ENCODE measurements around the gene TMA7B.

The TMA7B gene

DNA sequence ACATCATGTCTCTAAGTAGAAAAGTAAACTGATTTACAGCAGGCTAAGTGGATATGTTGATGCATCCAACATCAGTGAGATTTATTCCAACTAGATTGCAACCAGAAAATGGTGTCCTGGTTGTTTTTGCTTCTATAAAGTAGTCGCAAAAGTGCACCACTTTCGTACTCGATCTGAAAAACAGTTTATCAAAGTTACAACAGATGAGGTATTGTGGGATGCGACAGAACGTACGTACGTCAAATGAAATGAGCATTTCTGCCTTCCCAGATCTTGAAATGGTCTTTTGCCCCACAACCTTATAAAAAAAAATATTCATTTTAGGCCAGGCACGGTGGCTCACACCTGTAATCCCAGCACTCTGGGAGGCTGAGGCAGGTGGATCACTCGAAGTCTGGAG, 45.6 kb upstream of the TMA7B start:
- H3K4me2 ChIP-seq (ENCODE audit: low read length, poor library complexity, severe bottlenecking), result no peak overlapping the region
- WGBS, result 97% methylated on average over 8 of the region's 9 CpGs
- H3K9me3 ChIP-seq (ENCODE audit: control insufficient read depth, low read length), result no peaks in the 10 kb centered on the region
- H2AK5ac ChIP-seq (ENCODE audit: low read length, severe bottlenecking), result no peak overlapping the region
- no peak overlapping the region for H3K27ac ChIP-seq (ENCODE audit: low read length, poor library complexity, severe bottlenecking)
- no peaks in the 10 kb centered on the region for H3K36me3 ChIP-seq (ENCODE audit: control insufficient read depth in 1 of 2, insufficient read depth in 2 of 2, low read depth in 1 of 2, low read length in 2 of 2)
- no peak overlapping the region for H3K4me3 ChIP-seq (ENCODE audit: insufficient read depth in 1 of 2, low read depth in 1 of 2, low read length in 2 of 2)
- H2BK120ac ChIP-seq (ENCODE audit: low read depth, low read length), result no peak overlapping the region
- no peaks in the 10 kb centered on the region for H3K4me1 ChIP-seq (ENCODE audit: control insufficient read depth, insufficient read depth, low read depth, low read length)
- no peak overlapping the region for H3K23ac ChIP-seq (ENCODE audit: low read length in 2 of 2)
- no peak overlapping the region for H2BK5ac ChIP-seq (ENCODE audit: low read depth, low read length, poor library complexity, severe bottlenecking)
- no peak overlapping the region for H3K14ac ChIP-seq (ENCODE audit: low read length in 2 of 2)
- no peak overlapping the region for H4K8ac ChIP-seq (ENCODE audit: low read length)
- no peaks in the 10 kb centered on the region for H3K79me1 ChIP-seq (replicated peaks; ENCODE audit: low read length, poor library complexity, severe bottlenecking)
- peaks cover 47 to 63% of the 10 kb centered on the region in 2 experiments for H3K27me3 ChIP-seq (ENCODE audit: control insufficient read depth in 1 of 2, insufficient read depth in 1 of 2, low read length in 2 of 2)
- no peak overlapping the region for H2BK12ac ChIP-seq (ENCODE audit: low read length in 2 of 2)
- H3K9ac ChIP-seq (ENCODE audit: low read length), result no peak overlapping the region
- DNase-seq, result no peak
- H2AFZ ChIP-seq (ENCODE audit: low read depth, low read length), result no peak overlapping the region
- no peak overlapping the region for H2BK15ac ChIP-seq (ENCODE audit: low read depth, poor library complexity, severe bottlenecking)
- no peak overlapping the region for H4K91ac ChIP-seq (ENCODE audit: low read length)
- H3K18ac ChIP-seq (ENCODE audit: low read depth in 1 of 2, low read length in 2 of 2), result no peak overlapping the region
- H3K4ac ChIP-seq (ENCODE audit: low read depth in 1 of 2, low read length in 2 of 2), result no peak overlapping the region

DNA sequence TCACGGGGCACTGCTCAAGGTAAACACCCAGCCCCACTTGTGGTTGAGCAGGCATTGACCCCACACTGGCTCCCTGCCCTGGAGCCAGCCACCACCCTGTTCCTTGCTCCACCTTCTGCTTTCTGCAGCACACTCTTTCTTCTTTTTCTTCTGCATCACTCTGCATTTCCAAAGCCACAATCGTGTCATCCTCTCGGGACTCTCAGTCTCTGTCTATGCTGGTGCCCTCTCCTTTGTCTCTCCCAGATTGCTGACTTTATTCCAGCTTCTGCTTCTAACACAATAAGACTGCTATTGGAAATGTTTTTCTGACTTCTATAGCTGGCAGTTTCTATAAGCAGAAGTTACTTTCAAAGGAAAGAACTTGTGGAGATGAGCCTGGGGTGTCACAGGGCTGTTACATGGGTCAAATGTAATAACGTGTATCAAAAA, 44.9 kb upstream of the TMA7B start:
- no peak overlapping the region for H4K91ac ChIP-seq (ENCODE audit: low read length)
- H3K23ac ChIP-seq (ENCODE audit: low read length in 2 of 2), result no peak overlapping the region
- no peak overlapping the region for H3K18ac ChIP-seq (ENCODE audit: low read depth in 1 of 2, low read length in 2 of 2)
- 85% methylated on average over 3 of the region's 4 CpGs for WGBS
- no peak overlapping the region for H3K9ac ChIP-seq (ENCODE audit: low read length)
- no peak for DNase-seq
- no peak overlapping the region for H2BK5ac ChIP-seq (ENCODE audit: low read depth, low read length, poor library complexity, severe bottlenecking)
- H3K4me3 ChIP-seq (ENCODE audit: insufficient read depth in 1 of 2, low read depth in 1 of 2, low read length in 2 of 2), result no peak overlapping the region
- no peak overlapping the region for H2BK15ac ChIP-seq (ENCODE audit: low read depth, poor library complexity, severe bottlenecking)
- peaks cover 53 to 62% of the 10 kb centered on the region in 2 experiments for H3K27me3 ChIP-seq (ENCODE audit: control insufficient read depth in 1 of 2, insufficient read depth in 1 of 2, low read length in 2 of 2)
- no peak overlapping the region for H2BK120ac ChIP-seq (ENCODE audit: low read depth, low read length)
- H3K27ac ChIP-seq (ENCODE audit: low read length, poor library complexity, severe bottlenecking), result no peak overlapping the region
- no peak overlapping the region for H2AK5ac ChIP-seq (ENCODE audit: low read length, severe bottlenecking)
- H3K14ac ChIP-seq (ENCODE audit: low read length in 2 of 2), result no peak overlapping the region
- no peak overlapping the region for H2BK12ac ChIP-seq (ENCODE audit: low read length in 2 of 2)
- H3K9me3 ChIP-seq (ENCODE audit: control insufficient read depth, low read length), result no peaks in the 10 kb centered on the region
- H4K8ac ChIP-seq (ENCODE audit: low read length), result no peak overlapping the region
- no peaks in the 10 kb centered on the region for H3K79me1 ChIP-seq (replicated peaks; ENCODE audit: low read length, poor library complexity, severe bottlenecking)
- H3K4ac ChIP-seq (ENCODE audit: low read depth in 1 of 2, low read length in 2 of 2), result no peak overlapping the region
- no peak overlapping the region for H3K4me2 ChIP-seq (ENCODE audit: low read length, poor library complexity, severe bottlenecking)
- no peak overlapping the region for H2AFZ ChIP-seq (ENCODE audit: low read depth, low read length)
- no peaks in the 10 kb centered on the region for H3K36me3 ChIP-seq (ENCODE audit: control insufficient read depth in 1 of 2, insufficient read depth in 2 of 2, low read depth in 1 of 2, low read length in 2 of 2)
- no peaks in the 10 kb centered on the region for H3K4me1 ChIP-seq (ENCODE audit: control insufficient read depth, insufficient read depth, low read depth, low read length)

DNA sequence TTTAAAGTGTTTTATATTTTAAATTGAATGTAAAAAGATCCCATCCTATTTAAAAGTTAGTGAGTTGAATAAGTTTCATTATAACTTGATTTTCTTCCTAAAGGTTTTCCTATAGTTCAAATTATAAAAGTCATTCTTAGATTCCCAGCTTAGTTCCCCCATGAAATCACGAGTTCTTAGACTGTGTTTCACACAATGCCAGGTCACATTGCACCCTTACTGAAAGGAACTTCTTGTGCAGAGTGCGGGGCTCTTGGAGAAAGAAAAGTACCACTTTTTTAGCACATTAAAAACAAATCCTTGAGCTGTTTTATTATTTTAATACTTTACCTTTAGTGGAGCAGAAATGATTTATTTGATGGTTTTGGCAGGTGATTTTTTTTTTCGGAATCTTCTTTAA, 43.7 kb upstream of the TMA7B start:
- H3K14ac ChIP-seq (ENCODE audit: low read length in 2 of 2), result no peak overlapping the region
- no peak overlapping the region for H2BK15ac ChIP-seq (ENCODE audit: low read depth, poor library complexity, severe bottlenecking)
- no peak overlapping the region for H4K91ac ChIP-seq (ENCODE audit: low read length)
- no peak overlapping the region for H2BK12ac ChIP-seq (ENCODE audit: low read length in 2 of 2)
- H2BK5ac ChIP-seq (ENCODE audit: low read depth, low read length, poor library complexity, severe bottlenecking), result no peak overlapping the region
- H3K23ac ChIP-seq (ENCODE audit: low read length in 2 of 2), result no peak overlapping the region
- H3K4me2 ChIP-seq (ENCODE audit: low read length, poor library complexity, severe bottlenecking), result no peak overlapping the region
- no peak overlapping the region for H2AFZ ChIP-seq (ENCODE audit: low read depth, low read length)
- 67% methylated on average over 1 of the region's 3 CpGs for WGBS
- H3K18ac ChIP-seq (ENCODE audit: low read depth in 1 of 2, low read length in 2 of 2), result no peak overlapping the region
- no peak for DNase-seq
- no peak overlapping the region for H2AK5ac ChIP-seq (ENCODE audit: low read length, severe bottlenecking)
- H3K4me3 ChIP-seq (ENCODE audit: insufficient read depth in 1 of 2, low read depth in 1 of 2, low read length in 2 of 2), result no peak overlapping the region
- no peak overlapping the region for H3K9ac ChIP-seq (ENCODE audit: low read length)
- peaks cover 61 to 73% of the 10 kb centered on the region in 2 experiments for H3K27me3 ChIP-seq (ENCODE audit: control insufficient read depth in 1 of 2, insufficient read depth in 1 of 2, low read length in 2 of 2)
- H3K36me3 ChIP-seq (ENCODE audit: control insufficient read depth in 1 of 2, insufficient read depth in 2 of 2, low read depth in 1 of 2, low read length in 2 of 2), result no peaks in the 10 kb centered on the region
- H3K4me1 ChIP-seq (ENCODE audit: control insufficient read depth, insufficient read depth, low read depth, low read length), result no peaks in the 10 kb centered on the region
- no peak overlapping the region for H3K4ac ChIP-seq (ENCODE audit: low read depth in 1 of 2, low read length in 2 of 2)
- H3K27ac ChIP-seq (ENCODE audit: low read length, poor library complexity, severe bottlenecking), result no peak overlapping the region
- H3K9me3 ChIP-seq (ENCODE audit: control insufficient read depth, low read length), result no peaks in the 10 kb centered on the region
- H4K8ac ChIP-seq (ENCODE audit: low read length), result no peak overlapping the region
- no peak overlapping the region for H2BK120ac ChIP-seq (ENCODE audit: low read depth, low read length)
- no peaks in the 10 kb centered on the region for H3K79me1 ChIP-seq (replicated peaks; ENCODE audit: low read length, poor library complexity, severe bottlenecking)

DNA sequence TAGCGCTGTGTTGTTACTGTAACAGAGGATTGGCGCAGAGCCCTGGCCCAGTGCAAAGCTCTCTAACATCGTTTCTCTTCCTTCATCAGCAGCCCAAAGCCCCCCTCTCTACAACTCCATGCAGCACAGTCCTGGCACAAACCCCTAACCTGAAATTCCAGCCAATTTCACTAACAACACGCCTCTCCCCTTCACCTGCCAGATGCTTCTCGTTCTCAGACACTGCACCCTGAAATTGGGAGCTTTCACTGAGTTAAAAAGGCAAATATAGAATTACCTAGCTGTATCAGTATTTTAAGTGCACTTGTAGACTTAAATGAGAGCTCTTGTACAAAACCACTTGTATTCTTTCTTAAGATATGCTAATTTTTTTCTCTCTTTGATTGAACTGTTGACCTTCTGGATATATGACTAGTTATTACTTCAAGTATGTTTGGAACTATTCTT, 43.0 kb upstream of the TMA7B start:
- Histone ChIP-seq H3K4ac (ENCODE audit: low read depth in 1 of 2, low read length in 2 of 2) (no peak overlapping the region), H3K36me3 (ENCODE audit: control insufficient read depth in 1 of 2, insufficient read depth in 2 of 2, low read depth in 1 of 2, low read length in 2 of 2) (no peaks in the 10 kb centered on the region), H3K14ac (ENCODE audit: low read length in 2 of 2) (no peak overlapping the region), H3K18ac (ENCODE audit: low read depth in 1 of 2, low read length in 2 of 2) (no peak overlapping the region), H3K9ac (ENCODE audit: low read length) (no peak overlapping the region), H2AK5ac (ENCODE audit: low read length, severe bottlenecking) (no peak overlapping the region), H2BK5ac (ENCODE audit: low read depth, low read length, poor library complexity, severe bottlenecking) (no peak overlapping the region), H4K91ac (ENCODE audit: low read length) (no peak overlapping the region), H2BK12ac (ENCODE audit: low read length in 2 of 2) (no peak overlapping the region), H3K9me3 (ENCODE audit: control insufficient read depth, low read length) (no peaks in the 10 kb centered on the region), H3K23ac (ENCODE audit: low read length in 2 of 2) (no peak overlapping the region), H3K27me3 (ENCODE audit: control insufficient read depth in 1 of 2, insufficient read depth in 1 of 2, low read length in 2 of 2) (peaks cover 60 to 73% of the 10 kb centered on the region in 2 experiments), H2BK120ac (ENCODE audit: low read depth, low read length) (no peak overlapping the region), H2BK15ac (ENCODE audit: low read depth, poor library complexity, severe bottlenecking) (no peak overlapping the region), H3K4me1 (ENCODE audit: control insufficient read depth, insufficient read depth, low read depth, low read length) (no peaks in the 10 kb centered on the region), H2AFZ (ENCODE audit: low read depth, low read length) (no peak overlapping the region), H3K4me3 (ENCODE audit: insufficient read depth in 1 of 2, low read depth in 1 of 2, low read length in 2 of 2) (no peak overlapping the region), H3K79me1 (replicated peaks; ENCODE audit: low read length, poor library complexity, severe bottlenecking) (no peaks in the 10 kb centered on the region), H3K27ac (ENCODE audit: low read length, poor library complexity, severe bottlenecking) (no peak overlapping the region), H4K8ac (ENCODE audit: low read length) (no peak overlapping the region), H3K4me2 (ENCODE audit: low read length, poor library complexity, severe bottlenecking) (no peak overlapping the region)
- no peak for DNase-seq
- WGBS, result 74% methylated on average over 4 of the region's 5 CpGs
